Parathyroid adenoma (tissue), 2 donors: ENCODE data around the gene IGF2BP2.

ENCODE experiments used
- H2AFZ ChIP-seq: fragments of 300-600 bp; sonication (generic); one replicate; pipeline ENCODE4 v1.7.0; 2017; ENCODE audit warnings: antibody characterized with exemption, mild to moderate bottlenecking
- H3K27ac ChIP-seq: fragments of 300-600 bp; sonication (generic); one replicate; pipeline ENCODE4 v1.7.0; 2017
- H3K27me3 ChIP-seq: fragments of 300-600 bp; sonication (generic); one replicate; pipeline ENCODE4 v1.7.0; 2017; ENCODE audit warnings: low read length; ENCODE audit not compliant: control insufficient read depth, insufficient read depth
- H3K36me3 ChIP-seq: fragments of 300-600 bp; sonication (generic); one replicate; pipeline ENCODE4 v1.7.0; 2017; ENCODE audit warnings: low read length; ENCODE audit not compliant: control insufficient read depth, insufficient read depth
- H3K4me1 ChIP-seq: fragments of 300-600 bp; sonication (generic); one replicate; pipeline ENCODE4 v1.7.0; 2017; ENCODE audit warnings: control low read depth
- H3K4me2 ChIP-seq: fragments of 300-600 bp; sonication (generic); one replicate; pipeline ENCODE4 v1.7.0; 2017; ENCODE audit warnings: low read length
- H3K4me3 ChIP-seq: fragments of 300-600 bp; sonication (generic); one replicate; pipeline ENCODE4 v1.7.0; 2017; ENCODE audit warnings: low read depth, low read length
- H3K79me2 ChIP-seq: fragments of 300-600 bp; sonication (generic); one replicate; pipeline ENCODE4 v1.7.0; 2017; ENCODE audit warnings: control low read depth
- H3K9ac ChIP-seq: fragments of 300-600 bp; sonication (generic); one replicate; pipeline ENCODE4 v1.7.0; 2017; ENCODE audit warnings: mild to moderate bottlenecking
- H3K9me3 ChIP-seq: fragments of 300-600 bp; sonication (generic); one replicate; pipeline ENCODE4 v1.7.0; 2017; ENCODE audit warnings: low read length; ENCODE audit not compliant: control insufficient read depth
- TF ChIP-seq, protein P1 (sequence below): fragments of 300-600 bp; sonication (generic); IDR thresholded peaks from one replicate; pipeline ENCODE4 v1.7.0; 2017; ENCODE audit warnings: antibody characterized with exemption, mild to moderate bottlenecking
- donor health status: primary hyperparathyroidism.

IGF2BP2 gene

DNA sequence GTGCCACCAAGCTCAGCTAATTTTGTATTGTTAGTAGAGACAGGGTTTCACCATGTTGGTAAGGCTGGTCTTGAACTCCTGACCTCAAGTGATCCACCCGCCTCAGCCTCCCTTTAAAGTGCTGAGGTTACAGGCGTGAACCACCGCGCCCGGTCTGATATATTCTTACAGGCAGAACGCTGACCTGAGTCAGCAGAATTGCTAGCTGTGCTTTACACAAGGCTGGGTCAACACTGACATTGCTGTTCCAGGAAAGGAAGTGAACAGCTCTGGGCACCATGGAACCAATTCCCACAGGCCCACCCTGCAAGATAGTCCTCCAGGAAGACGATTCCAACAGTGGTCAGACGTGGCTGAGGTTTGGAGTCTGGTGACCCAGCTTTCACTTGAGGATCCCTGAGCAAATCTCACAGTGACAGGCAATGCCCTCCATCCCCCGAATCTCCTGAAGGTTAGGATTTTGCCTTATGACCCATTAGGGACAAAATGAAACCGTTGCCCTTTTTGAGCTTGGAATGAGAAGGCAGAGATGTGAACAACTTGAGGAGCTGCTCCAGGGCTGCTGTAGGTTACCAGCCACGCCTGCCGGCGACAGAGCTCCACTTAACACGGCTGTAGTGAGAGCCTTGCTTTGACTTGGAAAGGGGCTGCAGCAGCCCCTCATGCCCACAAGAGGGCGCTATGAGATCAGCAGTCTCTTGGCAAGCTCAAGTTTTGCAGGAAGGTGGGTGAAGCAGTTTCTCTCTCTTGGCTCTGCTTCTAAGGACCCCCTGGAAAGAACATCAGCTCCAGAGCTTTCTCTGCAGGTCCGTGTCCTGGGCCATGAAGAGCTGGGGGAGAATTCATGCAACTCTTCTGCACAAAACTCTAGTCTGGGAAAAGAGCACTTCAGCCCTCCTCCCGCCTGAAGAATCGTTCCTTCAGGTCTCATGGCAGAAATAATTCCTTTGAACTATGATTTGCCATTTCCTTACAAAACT, 164.6 kb downstream of the IGF2BP2 start:
- Histone ChIP-seq H3K36me3 (no peaks in the 10 kb centered on the region), H3K9ac (no peak overlapping the region), H3K4me1 (peaks cover 7% of the 10 kb centered on the region), H3K4me2 (no peak overlapping the region), H2AFZ (peak overlapping the region; percentile 28), H3K79me2 (no peaks in the 10 kb centered on the region), H3K27ac (no peak overlapping the region), H3K4me3 (no peak overlapping the region), H3K27me3 (no peaks in the 10 kb centered on the region), H3K9me3 (no peaks in the 10 kb centered on the region)
- TF ChIP-seq, protein P1, sequence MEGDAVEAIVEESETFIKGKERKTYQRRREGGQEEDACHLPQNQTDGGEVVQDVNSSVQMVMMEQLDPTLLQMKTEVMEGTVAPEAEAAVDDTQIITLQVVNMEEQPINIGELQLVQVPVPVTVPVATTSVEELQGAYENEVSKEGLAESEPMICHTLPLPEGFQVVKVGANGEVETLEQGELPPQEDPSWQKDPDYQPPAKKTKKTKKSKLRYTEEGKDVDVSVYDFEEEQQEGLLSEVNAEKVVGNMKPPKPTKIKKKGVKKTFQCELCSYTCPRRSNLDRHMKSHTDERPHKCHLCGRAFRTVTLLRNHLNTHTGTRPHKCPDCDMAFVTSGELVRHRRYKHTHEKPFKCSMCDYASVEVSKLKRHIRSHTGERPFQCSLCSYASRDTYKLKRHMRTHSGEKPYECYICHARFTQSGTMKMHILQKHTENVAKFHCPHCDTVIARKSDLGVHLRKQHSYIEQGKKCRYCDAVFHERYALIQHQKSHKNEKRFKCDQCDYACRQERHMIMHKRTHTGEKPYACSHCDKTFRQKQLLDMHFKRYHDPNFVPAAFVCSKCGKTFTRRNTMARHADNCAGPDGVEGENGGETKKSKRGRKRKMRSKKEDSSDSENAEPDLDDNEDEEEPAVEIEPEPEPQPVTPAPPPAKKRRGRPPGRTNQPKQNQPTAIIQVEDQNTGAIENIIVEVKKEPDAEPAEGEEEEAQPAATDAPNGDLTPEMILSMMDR = peak; percentile 95

DNA sequence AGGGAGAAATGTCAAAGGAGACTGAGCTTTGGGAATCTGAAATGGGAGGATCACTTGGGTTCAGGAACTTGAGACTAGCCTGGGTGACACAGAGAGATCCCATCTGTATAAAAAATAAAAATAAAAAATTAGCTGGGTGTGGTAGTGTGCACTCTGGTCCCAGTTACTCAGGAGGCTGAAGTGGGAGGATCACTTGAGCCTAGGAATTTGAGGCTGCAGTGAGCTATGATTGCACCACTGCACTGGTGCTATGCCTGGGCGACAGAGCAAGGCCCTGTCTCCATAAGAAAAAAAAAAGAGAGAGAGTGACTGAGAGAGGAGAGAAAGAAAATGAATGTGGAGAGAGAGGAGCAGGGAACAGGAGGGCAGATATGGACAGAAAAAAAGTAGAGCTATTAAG, 165.9 kb downstream of the IGF2BP2 start:
- Histone ChIP-seq H2AFZ (no peak overlapping the region), H3K4me3 (no peak overlapping the region), H3K36me3 (no peaks in the 10 kb centered on the region), H3K9me3 (no peaks in the 10 kb centered on the region), H3K4me2 (no peak overlapping the region), H3K4me1 (peaks cover 7% of the 10 kb centered on the region), H3K27me3 (no peaks in the 10 kb centered on the region), H3K9ac (no peak overlapping the region), H3K79me2 (no peaks in the 10 kb centered on the region), H3K27ac (no peak overlapping the region)
- TF ChIP-seq, protein P1 = no peak

DNA sequence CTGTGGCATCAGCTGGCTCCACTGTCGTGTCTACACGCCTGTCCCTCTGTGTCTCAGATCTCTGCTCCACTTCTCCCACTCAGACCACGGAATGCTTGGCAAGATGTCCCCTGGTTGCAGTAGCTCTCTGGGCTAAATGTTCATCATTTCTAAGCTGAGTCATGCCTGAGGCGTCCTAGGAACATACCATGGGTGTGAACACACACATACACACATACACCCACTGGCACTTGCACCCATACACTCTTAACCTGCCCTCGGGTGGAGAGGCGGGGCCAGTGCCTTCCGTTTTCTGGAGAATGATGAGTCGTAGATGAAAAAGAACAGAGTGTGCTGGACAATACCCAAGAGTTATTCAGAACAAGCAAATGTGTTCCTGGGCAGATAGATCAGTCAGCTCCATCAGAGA, 166.3 kb downstream of the IGF2BP2 start:
- Histone ChIP-seq H3K4me2 (no peak overlapping the region), H3K9me3 (no peaks in the 10 kb centered on the region), H3K27ac (no peak overlapping the region), H3K4me1 (peaks cover 7% of the 10 kb centered on the region), H2AFZ (no peak overlapping the region), H3K9ac (no peak overlapping the region), H3K36me3 (no peaks in the 10 kb centered on the region), H3K27me3 (no peaks in the 10 kb centered on the region), H3K79me2 (no peaks in the 10 kb centered on the region), H3K4me3 (no peak overlapping the region)
- TF ChIP-seq, protein P1 = no peak

DNA sequence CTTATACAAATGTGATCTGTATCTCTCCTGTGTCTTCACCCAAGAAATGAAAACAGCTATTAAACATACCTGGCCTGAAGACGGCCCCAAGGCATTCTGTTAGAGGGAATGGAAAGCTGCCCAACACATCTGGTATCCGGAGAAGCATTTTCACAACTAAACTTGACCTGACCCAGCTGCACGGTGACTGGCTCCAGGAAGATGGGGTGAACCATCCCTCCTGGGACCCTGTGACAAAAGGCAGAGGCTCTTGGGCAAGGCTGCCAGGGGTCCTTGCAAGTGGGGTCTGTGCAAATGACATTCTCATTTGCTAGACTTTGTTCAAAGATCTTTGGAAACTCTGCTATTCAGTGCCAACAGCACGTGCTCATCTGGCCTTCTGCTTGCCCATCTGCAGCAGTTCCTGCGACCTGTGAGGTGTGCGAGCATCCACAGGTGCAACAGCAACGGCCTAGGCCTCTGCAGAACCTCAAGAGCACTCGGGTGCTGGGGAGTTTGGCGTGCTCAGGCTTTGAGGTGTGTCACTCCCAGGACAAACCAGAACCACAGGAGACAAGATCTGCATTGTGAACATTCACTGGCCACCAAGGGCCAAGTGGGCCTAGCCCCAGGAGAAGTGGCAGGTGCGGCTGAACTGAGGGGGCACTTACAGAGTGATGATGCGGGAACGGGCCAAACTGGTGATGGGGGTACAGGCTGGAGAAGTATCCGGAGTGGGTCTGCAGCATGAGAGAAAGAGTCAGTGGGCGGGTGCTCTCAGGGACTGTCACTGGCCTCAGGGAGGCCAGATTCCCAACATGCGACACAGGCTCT, 166.9 kb downstream of the IGF2BP2 start:
- peaks cover 7% of the 10 kb centered on the region for H3K4me1 ChIP-seq
- no peak overlapping the region for H3K27ac ChIP-seq

More for the DNA sequence above, 166.9 kb downstream of the IGF2BP2 start:
- H3K4me2 ChIP-seq = no peak overlapping the region
- no peaks in the 10 kb centered on the region for H3K27me3 ChIP-seq
- H3K4me3 ChIP-seq = no peak overlapping the region
- H2AFZ ChIP-seq = no peak overlapping the region
- no peak overlapping the region for H3K9ac ChIP-seq
- no peaks in the 10 kb centered on the region for H3K9me3 ChIP-seq
- no peaks in the 10 kb centered on the region for H3K36me3 ChIP-seq
- H3K79me2 ChIP-seq = no peaks in the 10 kb centered on the region
- TF ChIP-seq, protein P1 = no peak
